ENCODE measurements around the gene TMEM178B.
"Not testable (repeated sequence)": the region's sequence is repeated elsewhere in the genome, so short reads cannot be mapped to it uniquely, and the experiment has no call there.

TMEM178B gene

GRCh38 chr7:141359740-141360415, 286.0 kb downstream of the TMEM178B start:
- FAIRE-seq: no peak

GRCh38 chr7:141360416-141360760, 286.5 kb downstream of the TMEM178B start:
- no peak for FAIRE-seq

- no peak for FAIRE-seq
These were observed 286.9 kb downstream of the TMEM178B start for GRCh38 chr7:141360803-141361202.

GRCh38 chr7:141361479-141361878, 287.6 kb downstream of the TMEM178B start:
- no peak for FAIRE-seq

- FAIRE-seq: no peak
These were observed 288.1 kb downstream of the TMEM178B start for GRCh38 chr7:141361960-141362359.

- no peak for FAIRE-seq
These were observed 288.9 kb downstream of the TMEM178B start for GRCh38 chr7:141362580-141363435.

GRCh38 chr7:141363748-141364147, 289.9 kb downstream of the TMEM178B start:
- FAIRE-seq: no peak

GRCh38 chr7:141366091-141366621, 292.3 kb downstream of the TMEM178B start:
- peak; percentile 72 for FAIRE-seq

- no peak for FAIRE-seq
These were observed 295.6 kb downstream of the TMEM178B start for GRCh38 chr7:141369422-141369821.

GRCh38 chr7:141370178-141370577, 296.3 kb downstream of the TMEM178B start:
- FAIRE-seq: no peak

GRCh38 chr7:141370650-141371049, 296.8 kb downstream of the TMEM178B start:
- no peak for FAIRE-seq

GRCh38 chr7:141374425-141374824, 300.6 kb downstream of the TMEM178B start:
- no peak for FAIRE-seq

- no peak for FAIRE-seq
These were observed 301.6 kb downstream of the TMEM178B start for GRCh38 chr7:141375442-141375841.

- no peak for FAIRE-seq
These were observed 304.0 kb downstream of the TMEM178B start for GRCh38 chr7:141377906-141378305.

GRCh38 chr7:141378405-141378804, 304.5 kb downstream of the TMEM178B start:
- no peak for FAIRE-seq

- FAIRE-seq: no peak
These were observed 308.0 kb downstream of the TMEM178B start for GRCh38 chr7:141381794-141382427.

- not testable (repeated sequence) for FAIRE-seq
These were observed 309.5 kb downstream of the TMEM178B start for GRCh38 chr7:141383356-141383755.

GRCh38 chr7:141386881-141387280, 313.0 kb downstream of the TMEM178B start:
- no peak for FAIRE-seq

GRCh38 chr7:141387521-141388217, 313.8 kb downstream of the TMEM178B start:
- no peak for FAIRE-seq

- no peak for FAIRE-seq
These were observed 315.4 kb downstream of the TMEM178B start for GRCh38 chr7:141389140-141389796.

- no peak for FAIRE-seq
These were observed 316.5 kb downstream of the TMEM178B start for GRCh38 chr7:141390339-141390738.

GRCh38 chr7:141393056-141393455, 319.2 kb downstream of the TMEM178B start:
- no peak for FAIRE-seq

Measured in endometrium (tissue), 2 donors.